Measurements from ENCODE around the gene PLEKHA8.

PLEKHA8 gene

DNA sequence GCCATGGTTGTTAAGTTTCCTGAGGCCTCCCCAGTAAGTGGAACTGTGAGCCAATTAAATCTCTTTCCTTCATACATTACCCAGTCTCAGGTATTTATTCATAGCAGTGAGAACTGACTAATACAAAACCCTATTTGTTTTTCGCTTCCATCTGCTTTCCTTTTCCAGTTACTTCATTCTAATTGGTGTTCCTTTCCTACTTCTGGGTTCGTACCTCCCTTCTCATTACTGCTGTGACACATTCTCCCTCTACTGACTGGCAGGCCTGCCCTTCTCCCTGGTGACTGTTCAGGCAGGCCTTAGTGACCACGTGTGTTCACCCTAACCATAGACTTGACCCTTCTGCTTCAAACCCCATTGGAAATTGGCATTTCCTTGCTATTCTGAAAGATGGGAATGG is 144.2 kb downstream of the PLEKHA8 start:
- DNase-seq = no peak

DNA sequence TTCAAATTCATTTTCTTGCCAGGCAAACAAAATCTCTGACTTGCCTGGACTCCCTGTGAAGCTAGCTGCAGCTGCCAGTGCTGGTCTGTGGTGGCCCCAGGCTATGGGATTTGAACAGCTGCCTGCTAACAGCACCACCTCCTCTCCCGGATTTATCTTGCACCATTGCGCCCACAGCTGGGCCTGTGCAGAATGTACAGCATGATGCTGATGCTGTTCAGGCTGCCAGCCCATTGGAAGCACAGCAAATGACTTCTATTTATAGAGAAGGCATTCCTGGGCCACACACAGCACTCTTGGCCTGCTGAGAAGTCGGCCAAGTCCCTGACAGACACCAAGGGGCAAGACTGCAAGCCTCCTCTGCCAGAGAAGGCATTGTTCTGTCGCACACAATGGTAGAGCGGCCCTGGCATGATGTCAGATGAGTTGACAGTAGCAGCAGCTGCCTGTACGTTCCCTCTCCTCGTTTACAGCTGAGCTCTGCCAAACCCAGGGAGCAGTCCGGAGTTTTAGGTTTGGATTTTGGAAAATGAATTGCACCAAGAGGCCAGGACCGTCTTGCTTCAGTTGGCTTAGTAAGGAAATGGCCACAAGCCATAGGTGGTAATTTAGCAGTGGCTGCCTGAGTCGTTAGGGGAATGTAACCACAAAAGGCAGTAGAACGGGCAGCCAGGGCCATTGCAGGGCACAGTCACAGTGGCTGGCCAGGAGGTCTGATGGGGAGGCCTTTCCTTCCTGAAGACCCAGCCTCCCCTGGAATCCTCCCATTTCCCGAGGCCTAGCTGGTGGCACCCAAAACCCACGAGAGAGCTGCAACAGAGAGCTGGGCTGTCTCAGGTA is 145.1 kb downstream of the PLEKHA8 start:
- DNase-seq = peak; percentile 36

DNA sequence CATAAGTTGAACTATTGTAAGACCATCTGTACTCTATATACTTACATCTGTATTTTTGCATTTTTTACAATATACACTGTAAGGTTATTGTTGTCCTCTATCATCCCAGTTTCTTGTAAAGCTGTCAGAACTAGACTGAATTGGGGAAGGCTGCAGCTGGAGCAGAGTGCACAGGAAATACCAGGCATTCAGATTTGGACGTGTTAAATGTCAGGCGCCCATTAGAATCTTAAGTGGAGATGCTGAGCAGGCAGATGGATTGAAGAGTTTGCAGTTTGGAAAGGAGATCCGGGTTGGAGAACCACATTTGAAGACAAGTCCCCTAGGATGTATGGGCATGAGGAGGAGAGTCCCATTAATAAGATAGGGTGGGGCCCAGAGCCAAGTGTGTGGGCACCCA is 147.0 kb downstream of the PLEKHA8 start:
- no peak for DNase-seq

DNA sequence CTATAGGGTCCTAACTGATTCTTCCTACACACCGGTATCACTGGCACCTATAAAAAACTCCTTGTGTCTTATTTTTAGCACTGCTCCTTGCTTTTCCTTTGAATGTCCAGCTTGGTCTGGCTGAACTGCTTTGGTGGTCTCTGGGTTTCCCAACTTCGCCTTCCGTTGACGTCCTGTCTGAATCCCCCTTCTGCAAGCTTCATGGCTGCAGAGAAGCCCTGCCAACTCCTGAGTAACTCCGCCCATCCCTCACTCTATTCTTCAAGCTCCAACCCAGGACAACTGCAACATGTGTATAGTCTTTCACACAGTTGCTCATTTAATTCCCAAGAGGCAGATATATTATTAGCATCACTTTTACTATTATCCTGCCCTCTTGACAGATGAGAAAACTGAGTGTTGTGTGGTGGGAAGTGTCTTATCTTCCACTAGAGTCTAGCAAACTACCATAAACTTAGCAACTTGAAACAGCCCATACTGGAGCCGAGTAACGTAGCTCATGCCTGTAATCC is 147.5 kb downstream of the PLEKHA8 start:
- DNase-seq = no peak

DNA sequence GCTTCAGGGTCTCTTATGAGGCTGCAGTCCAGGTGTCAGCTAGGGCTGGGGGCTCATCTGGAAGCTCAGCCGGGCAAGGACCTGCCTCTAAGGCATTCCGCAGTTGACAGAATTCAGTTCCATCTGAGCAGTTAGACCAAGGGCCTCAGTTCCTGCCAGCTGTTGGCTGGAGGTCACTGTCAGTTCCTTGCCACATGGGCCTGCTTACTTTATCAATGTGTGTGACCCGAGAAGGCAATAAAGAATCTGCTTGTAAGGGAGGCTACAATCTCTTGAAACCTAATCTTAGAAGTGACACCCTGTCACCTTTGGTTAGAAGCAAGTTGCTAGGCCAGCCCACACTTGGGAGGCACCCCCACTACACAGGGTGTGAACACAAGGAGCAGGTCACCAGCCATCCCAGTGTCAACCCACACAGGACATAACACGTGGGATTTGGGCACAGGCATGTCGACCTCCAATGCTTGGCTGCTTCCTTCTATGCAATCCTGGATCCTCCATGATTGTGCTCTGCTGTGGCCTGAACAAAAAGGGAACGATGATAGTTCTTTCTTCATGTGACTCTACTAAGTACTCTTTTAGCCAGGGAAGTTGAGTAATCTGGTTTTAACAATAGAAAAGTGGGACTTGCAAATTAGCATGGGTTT is 148.4 kb downstream of the PLEKHA8 start:
- peak; percentile 55 for DNase-seq

DNA sequence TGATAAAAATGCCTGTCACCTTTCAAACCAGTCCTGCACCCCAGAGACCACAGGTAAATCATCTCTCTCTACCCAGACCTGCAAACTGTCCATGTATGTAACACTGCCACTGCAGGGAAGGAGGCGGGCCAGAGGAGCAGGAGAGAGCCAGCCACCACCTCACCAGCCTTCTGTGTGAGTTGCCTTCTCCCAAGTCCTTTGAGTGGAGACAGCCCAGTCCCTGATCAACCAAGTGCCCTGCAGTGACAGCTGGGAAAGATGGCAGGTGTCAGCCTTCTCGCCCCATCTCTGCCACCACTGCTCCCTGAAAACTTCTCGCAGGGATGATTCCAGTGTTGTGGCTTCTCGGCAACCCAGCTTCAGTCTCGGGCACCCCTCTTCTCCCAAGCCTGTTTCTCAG is 149.0 kb downstream of the PLEKHA8 start:
- no peak for DNase-seq

DNA sequence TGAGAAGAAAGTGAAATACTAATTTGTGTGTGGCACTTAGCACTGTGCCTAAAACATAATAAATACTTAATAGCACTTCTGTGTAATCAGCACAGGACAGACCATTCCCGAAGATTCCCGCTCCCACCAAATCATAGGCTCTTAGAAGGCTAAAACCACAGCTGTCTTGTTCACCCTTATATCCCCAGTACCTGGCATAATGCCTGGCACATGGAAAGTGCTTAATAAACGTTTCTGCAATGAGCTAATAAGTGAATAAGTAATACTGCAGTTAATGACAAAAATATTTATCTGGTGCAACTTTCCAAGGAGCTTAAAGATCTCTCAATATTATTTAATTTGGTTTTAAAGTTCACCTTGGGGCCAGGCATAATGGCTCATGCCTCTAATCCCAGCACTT is 149.8 kb downstream of the PLEKHA8 start:
- DNase-seq = no peak

DNA sequence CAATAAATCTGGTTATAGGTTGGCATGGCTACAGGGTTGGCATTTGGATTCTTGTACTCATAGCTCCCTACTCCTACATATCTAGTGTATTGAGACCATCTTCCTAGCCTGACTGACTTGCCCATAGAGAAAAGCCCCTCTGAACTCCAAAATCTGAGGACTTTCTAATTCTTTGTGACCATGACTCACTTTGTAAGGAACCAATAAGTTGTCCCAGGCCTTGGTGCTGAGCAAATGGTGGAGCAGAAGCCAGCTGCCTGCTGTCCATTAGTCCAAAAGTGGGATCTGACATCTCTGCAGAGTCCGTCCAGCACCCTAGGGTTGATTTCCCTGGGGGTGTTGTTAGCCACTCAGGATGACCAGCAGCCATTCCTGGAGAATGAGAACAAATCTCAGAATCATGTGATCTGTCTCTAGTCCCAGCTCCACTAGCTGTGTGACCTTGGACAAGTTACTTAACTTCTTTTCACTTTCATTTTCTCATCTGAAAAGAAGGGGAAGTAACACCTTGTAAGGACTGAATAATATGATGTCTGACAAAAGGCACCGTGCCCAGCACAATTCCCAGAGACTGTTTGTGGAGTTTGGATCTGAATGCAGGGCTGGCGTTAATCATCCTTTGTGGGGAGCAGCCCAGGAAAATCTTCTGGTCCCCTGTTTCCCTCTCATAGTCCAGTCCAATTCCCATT is 150.7 kb downstream of the PLEKHA8 start:
- DNase-seq = peak; percentile 70
